Endothelial cell (in vitro differentiated cells): ENCODE results near the gene CAMTA1. TPM values are rescaled to one million over a fixed set of nuclear protein-coding genes. Genes with fewer than 3 reads are reported as not detected.

Experiments
- DNase-seq: peaks from one replicate; pipeline ENCODE4 v3.0.0; 2021; ENCODE audit warnings: low spot score
- H3K27ac Mint-ChIP-seq: one replicate; pipeline ENCODE4 v1.8.0; 2021; ENCODE audit warnings: mixed read lengths, inconsistent platforms; ENCODE audit not compliant: unreplicated experiment
- H3K27me3 Mint-ChIP-seq: one replicate; pipeline ENCODE4 v1.8.0; 2021; ENCODE audit warnings: mild to moderate bottlenecking, moderate library complexity, mixed read lengths, inconsistent platforms; ENCODE audit not compliant: unreplicated experiment
- H3K36me3 Mint-ChIP-seq: one replicate; pipeline ENCODE4 v1.8.0; 2021; ENCODE audit warnings: mild to moderate bottlenecking, low read depth, mixed read lengths, inconsistent platforms; ENCODE audit not compliant: unreplicated experiment
- H3K4me1 Mint-ChIP-seq: one replicate; pipeline ENCODE4 v1.8.0; 2021; ENCODE audit warnings: mild to moderate bottlenecking, mixed read lengths, inconsistent platforms; ENCODE audit not compliant: unreplicated experiment
- H3K4me3 Mint-ChIP-seq: one replicate; pipeline ENCODE4 v1.8.0; 2021; ENCODE audit warnings: mild to moderate bottlenecking, mixed read lengths, inconsistent platforms; ENCODE audit not compliant: unreplicated experiment
- H3K9me3 Mint-ChIP-seq: one replicate; pipeline ENCODE4 v1.8.0; 2021; ENCODE audit warnings: mixed read lengths, inconsistent platforms; ENCODE audit not compliant: unreplicated experiment
- CTCF ChIP-seq: fragments of 200-600 bp; sonication (generic); IDR thresholded peaks from one replicate; pipeline ENCODE4 v1.5.0; 2021; ENCODE audit warnings: antibody characterized with exemption; ENCODE audit not compliant: unreplicated experiment
- total RNA-seq: library from RNA; stranded (reverse); fragmentation: NEBNext Ultra II Directional; extraction: Animal tissue kit (Norgen Biotek cat#: 25700); gene quantifications from one replicate; pipeline ENCODE4 v1.2.1, GENCODE V29; 2021; ENCODE audit not compliant: unreplicated experiment

CAMTA1 gene
- total RNA-seq, 1 donor from 2014 or later, result 87.3 TPM

- H3K27me3 Mint-ChIP-seq, result peaks cover 6% of the 10 kb centered on the region
- no peaks in the 10 kb centered on the region for H3K9me3 Mint-ChIP-seq
- H3K36me3 Mint-ChIP-seq, result no peaks in the 10 kb centered on the region
- TF ChIP-seq CTCF, result no peak
- no peak overlapping the region for H3K4me3 Mint-ChIP-seq
- DNase-seq, result no peak
- H3K4me1 Mint-ChIP-seq, result no peaks in the 10 kb centered on the region
- H3K27ac Mint-ChIP-seq, result no peak overlapping the region
Observed at GRCh38 chr1:7107109-7107830, 322.0 kb downstream of the CAMTA1 start.

- Mint-ChIP-seq H3K36me3 (no peaks in the 10 kb centered on the region), H3K27ac (no peak overlapping the region), H3K9me3 (no peaks in the 10 kb centered on the region), H3K4me3 (no peak overlapping the region), H3K27me3 (peaks cover 6% of the 10 kb centered on the region), H3K4me1 (no peaks in the 10 kb centered on the region)
- DNase-seq, result no peak
- no peak for TF ChIP-seq CTCF
Observed at GRCh38 chr1:7108251-7108650, 323.0 kb downstream of the CAMTA1 start.

GRCh38 chr1:7109901-7110300 lies 324.6 kb downstream of the CAMTA1 start:
- Mint-ChIP-seq H3K9me3 (no peaks in the 10 kb centered on the region), H3K27ac (no peak overlapping the region), H3K27me3 (peaks cover 3% of the 10 kb centered on the region), H3K36me3 (peaks cover 4% of the 10 kb centered on the region), H3K4me1 (no peaks in the 10 kb centered on the region), H3K4me3 (no peak overlapping the region)
- no peak for TF ChIP-seq CTCF
- no peak for DNase-seq

- H3K27me3 Mint-ChIP-seq, result peaks cover 3% of the 10 kb centered on the region
- H3K9me3 Mint-ChIP-seq, result no peaks in the 10 kb centered on the region
- H3K4me1 Mint-ChIP-seq, result no peaks in the 10 kb centered on the region
- H3K4me3 Mint-ChIP-seq, result no peak overlapping the region
- H3K27ac Mint-ChIP-seq, result no peak overlapping the region
- no peak for TF ChIP-seq CTCF
- DNase-seq, result no peak
- peaks cover 4% of the 10 kb centered on the region for H3K36me3 Mint-ChIP-seq
Observed at GRCh38 chr1:7110321-7110720, 325.1 kb downstream of the CAMTA1 start.

- TF ChIP-seq CTCF, result no peak
- H3K4me3 Mint-ChIP-seq, result no peak overlapping the region
- no peak overlapping the region for H3K27ac Mint-ChIP-seq
- H3K36me3 Mint-ChIP-seq, result peaks cover 11% of the 10 kb centered on the region
- DNase-seq, result no peak
- H3K9me3 Mint-ChIP-seq, result no peaks in the 10 kb centered on the region
- H3K4me1 Mint-ChIP-seq, result no peaks in the 10 kb centered on the region
- peaks cover 6% of the 10 kb centered on the region for H3K27me3 Mint-ChIP-seq
Observed at GRCh38 chr1:7111853-7112252, 326.6 kb downstream of the CAMTA1 start.
